SH-SY5Y (cell line): ENCODE measurements around the gene C2CD2L.

ENCODE experiments used
- GATA2 ChIP-seq: IDR thresholded peaks from 2 replicates; pipeline ENCODE4 v1.6.1; 2011; ENCODE audit warnings: mild to moderate bottlenecking, low read depth, low read length
- GATA3 ChIP-seq: IDR thresholded peaks from 2 replicates; pipeline ENCODE4 v1.6.1; 2011; ENCODE audit warnings: low read depth, mild to moderate bottlenecking, low read length, moderate library complexity

GRCh38 chr11:119116601-119117000 is 9.5 kb downstream of the C2CD2L start:
- no peak for TF ChIP-seq GATA2
- no peak for TF ChIP-seq GATA3
